ENCODE measurements around the gene ENTPD3.

ENTPD3 gene

DNA sequence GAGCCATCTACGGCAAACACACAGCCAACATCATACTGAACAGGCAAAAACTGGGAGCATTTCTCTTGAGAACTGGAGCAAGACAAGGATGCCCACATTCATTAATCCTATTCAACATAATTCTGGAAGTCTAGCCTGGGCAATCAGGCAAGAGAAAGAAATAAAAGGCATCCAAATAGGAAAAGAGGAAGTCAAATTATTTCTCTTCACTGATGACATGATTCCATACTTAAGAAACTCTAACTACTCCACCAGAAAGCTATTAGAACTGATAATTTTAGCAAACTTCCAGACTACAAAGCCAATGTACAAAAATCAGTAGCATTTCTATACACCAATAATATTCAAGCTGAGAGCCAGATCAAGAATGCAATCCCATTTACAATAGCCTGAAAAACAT, 17.3 kb upstream of the ENTPD3 start:
- no peak overlapping the region for H3K27ac ChIP-seq (ENCODE audit: insufficient read depth, low read length, poor library complexity, severe bottlenecking)
- no peak for DNase-seq
- no peaks in the 10 kb centered on the region for H3K4me1 ChIP-seq (ENCODE audit: control insufficient read depth, insufficient read depth, low read length, poor library complexity, severe bottlenecking)
- H3K27me3 ChIP-seq (replicated peaks; ENCODE audit: control insufficient read depth, insufficient read depth, low read length, poor library complexity, severe bottlenecking) = no peaks in the 10 kb centered on the region
- H3K4me3 ChIP-seq (ENCODE audit: insufficient read depth, low read depth, low read length, poor library complexity, severe bottlenecking) = no peak overlapping the region
- H3K36me3 ChIP-seq (ENCODE audit: control insufficient read depth, insufficient read depth, low read length) = no peaks in the 10 kb centered on the region
- no peaks in the 10 kb centered on the region for H3K9me3 ChIP-seq (ENCODE audit: control insufficient read depth, low read length)

GRCh38 chr3:40377822-40378221, 9.2 kb upstream of the ENTPD3 start:
- H3K4me3 ChIP-seq (ENCODE audit: insufficient read depth, low read depth, low read length, poor library complexity, severe bottlenecking) = no peak overlapping the region
- H3K9me3 ChIP-seq (ENCODE audit: control insufficient read depth, low read length) = no peaks in the 10 kb centered on the region
- H3K36me3 ChIP-seq (ENCODE audit: control insufficient read depth, insufficient read depth, low read length) = no peaks in the 10 kb centered on the region
- H3K27ac ChIP-seq (ENCODE audit: insufficient read depth, low read length, poor library complexity, severe bottlenecking) = no peak overlapping the region
- no peaks in the 10 kb centered on the region for H3K27me3 ChIP-seq (replicated peaks; ENCODE audit: control insufficient read depth, insufficient read depth, low read length, poor library complexity, severe bottlenecking)
- H3K4me1 ChIP-seq (ENCODE audit: control insufficient read depth, insufficient read depth, low read length, poor library complexity, severe bottlenecking) = no peaks in the 10 kb centered on the region
- DNase-seq = no peak

GRCh38 chr3:40379674-40380306, 7.2 kb upstream of the ENTPD3 start:
- Histone ChIP-seq H3K9me3 (ENCODE audit: control insufficient read depth, low read length) (no peaks in the 10 kb centered on the region), H3K27ac (ENCODE audit: insufficient read depth, low read length, poor library complexity, severe bottlenecking) (no peak overlapping the region), H3K27me3 (replicated peaks; ENCODE audit: control insufficient read depth, insufficient read depth, low read length, poor library complexity, severe bottlenecking) (no peaks in the 10 kb centered on the region), H3K4me1 (ENCODE audit: control insufficient read depth, insufficient read depth, low read length, poor library complexity, severe bottlenecking) (no peaks in the 10 kb centered on the region), H3K4me3 (ENCODE audit: insufficient read depth, low read depth, low read length, poor library complexity, severe bottlenecking) (no peak overlapping the region), H3K36me3 (ENCODE audit: control insufficient read depth, insufficient read depth, low read length) (no peaks in the 10 kb centered on the region)
- DNase-seq = no peak

DNA sequence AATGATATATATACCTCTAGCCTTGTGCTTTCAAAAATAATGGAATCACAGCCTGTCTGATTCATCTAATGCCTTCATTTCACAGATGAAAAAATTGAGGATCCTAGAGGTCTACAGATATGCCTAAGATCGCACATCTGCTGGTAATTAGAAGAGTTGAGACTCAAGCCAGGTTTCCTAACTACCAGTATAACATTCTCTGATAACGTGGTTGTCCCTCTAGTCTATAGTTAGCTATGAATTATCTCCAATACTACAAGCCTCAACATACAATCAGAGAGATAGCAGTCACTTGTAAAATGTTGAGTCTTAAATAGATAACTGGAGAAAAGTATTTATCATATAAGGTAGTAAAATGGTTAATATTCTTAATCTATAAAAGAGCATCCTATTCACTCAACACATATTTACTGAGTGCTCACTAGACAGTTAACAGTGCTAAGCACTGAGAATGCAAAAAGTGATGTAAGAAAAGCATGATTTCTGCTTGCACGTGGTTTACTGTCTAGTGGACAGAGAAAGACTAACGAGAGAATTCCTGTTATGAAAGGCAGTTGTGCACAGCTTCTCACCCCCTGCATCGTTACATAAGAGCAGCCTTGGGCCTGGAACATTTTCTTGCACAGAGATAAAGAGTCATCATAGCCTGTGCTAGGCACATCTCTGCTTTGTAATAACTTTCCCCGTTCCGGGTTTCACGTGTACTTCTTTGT, 4.9 kb upstream of the ENTPD3 start:
- no peaks in the 10 kb centered on the region for H3K4me1 ChIP-seq (ENCODE audit: control insufficient read depth, insufficient read depth, low read length, poor library complexity, severe bottlenecking)
- no peaks in the 10 kb centered on the region for H3K27me3 ChIP-seq (replicated peaks; ENCODE audit: control insufficient read depth, insufficient read depth, low read length, poor library complexity, severe bottlenecking)
- DNase-seq = no peak
- no peak overlapping the region for H3K4me3 ChIP-seq (ENCODE audit: insufficient read depth, low read depth, low read length, poor library complexity, severe bottlenecking)
- H3K36me3 ChIP-seq (ENCODE audit: control insufficient read depth, insufficient read depth, low read length) = no peaks in the 10 kb centered on the region
- H3K27ac ChIP-seq (ENCODE audit: insufficient read depth, low read length, poor library complexity, severe bottlenecking) = no peak overlapping the region
- no peaks in the 10 kb centered on the region for H3K9me3 ChIP-seq (ENCODE audit: control insufficient read depth, low read length)

DNA sequence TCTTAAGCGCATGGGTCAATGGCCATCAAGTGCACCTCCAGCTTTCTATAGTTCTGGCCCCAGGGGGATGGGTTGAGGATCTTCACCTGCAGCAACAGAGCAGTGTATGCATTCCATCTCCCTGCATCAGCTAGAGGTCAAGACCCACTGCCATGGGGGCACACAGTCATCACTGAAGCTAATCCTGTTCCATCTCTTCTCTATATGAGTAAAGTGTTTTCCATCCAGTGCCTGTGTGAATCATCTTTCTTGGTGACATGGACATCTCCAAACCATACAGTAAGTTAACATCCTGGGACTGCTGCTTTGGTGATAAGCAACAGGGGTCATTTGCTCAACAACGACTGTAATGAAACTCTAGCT, 4.4 kb upstream of the ENTPD3 start:
- H3K4me3 ChIP-seq (ENCODE audit: insufficient read depth, low read depth, low read length, poor library complexity, severe bottlenecking) = no peak overlapping the region
- H3K36me3 ChIP-seq (ENCODE audit: control insufficient read depth, insufficient read depth, low read length) = no peaks in the 10 kb centered on the region
- H3K9me3 ChIP-seq (ENCODE audit: control insufficient read depth, low read length) = no peaks in the 10 kb centered on the region
- H3K27me3 ChIP-seq (replicated peaks; ENCODE audit: control insufficient read depth, insufficient read depth, low read length, poor library complexity, severe bottlenecking) = peaks cover 3% of the 10 kb centered on the region
- no peak for DNase-seq
- H3K4me1 ChIP-seq (ENCODE audit: control insufficient read depth, insufficient read depth, low read length, poor library complexity, severe bottlenecking) = peaks cover 4% of the 10 kb centered on the region
- no peak overlapping the region for H3K27ac ChIP-seq (ENCODE audit: insufficient read depth, low read length, poor library complexity, severe bottlenecking)

GRCh38 chr3:40386213-40386612, 771 bp upstream of the ENTPD3 start:
- Histone ChIP-seq H3K4me1 (ENCODE audit: control insufficient read depth, insufficient read depth, low read length, poor library complexity, severe bottlenecking) (peaks cover 4% of the 10 kb centered on the region), H3K27me3 (replicated peaks; ENCODE audit: control insufficient read depth, insufficient read depth, low read length, poor library complexity, severe bottlenecking) (peaks cover 4% of the 10 kb centered on the region), H3K9me3 (ENCODE audit: control insufficient read depth, low read length) (no peaks in the 10 kb centered on the region), H3K4me3 (ENCODE audit: insufficient read depth, low read depth, low read length, poor library complexity, severe bottlenecking) (no peak overlapping the region), H3K27ac (ENCODE audit: insufficient read depth, low read length, poor library complexity, severe bottlenecking) (no peak overlapping the region), H3K36me3 (ENCODE audit: control insufficient read depth, insufficient read depth, low read length) (no peaks in the 10 kb centered on the region)
- no peak for DNase-seq

GRCh38 chr3:40387895-40388254, 891 bp downstream of the ENTPD3 start:
- DNase-seq = no peak
- H3K4me1 ChIP-seq (ENCODE audit: control insufficient read depth, insufficient read depth, low read length, poor library complexity, severe bottlenecking) = peaks cover 4% of the 10 kb centered on the region
- H3K27me3 ChIP-seq (replicated peaks; ENCODE audit: control insufficient read depth, insufficient read depth, low read length, poor library complexity, severe bottlenecking) = peaks cover 4% of the 10 kb centered on the region
- no peaks in the 10 kb centered on the region for H3K9me3 ChIP-seq (ENCODE audit: control insufficient read depth, low read length)
- H3K4me3 ChIP-seq (ENCODE audit: insufficient read depth, low read depth, low read length, poor library complexity, severe bottlenecking) = no peak overlapping the region
- no peaks in the 10 kb centered on the region for H3K36me3 ChIP-seq (ENCODE audit: control insufficient read depth, insufficient read depth, low read length)
- H3K27ac ChIP-seq (ENCODE audit: insufficient read depth, low read length, poor library complexity, severe bottlenecking) = no peak overlapping the region

DNA sequence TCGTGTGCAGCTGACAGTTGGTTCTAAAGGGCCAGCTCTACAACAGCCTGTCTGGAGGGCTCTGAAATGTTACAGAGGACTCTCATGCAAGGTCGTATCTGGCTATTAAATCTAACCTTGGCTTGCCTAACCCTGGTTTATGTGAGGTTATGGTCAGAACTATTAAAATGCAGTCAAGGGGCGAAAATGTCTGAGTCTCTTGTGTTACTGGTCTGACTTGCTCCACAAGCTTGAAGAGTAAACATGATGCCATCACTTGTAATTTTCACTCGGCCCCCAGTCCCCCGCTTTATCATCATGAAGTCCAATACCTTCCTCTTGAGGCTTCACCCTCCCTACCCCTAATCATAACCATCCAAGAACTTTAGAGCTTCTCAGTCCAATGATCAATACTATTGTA, 9.4 kb downstream of the ENTPD3 start:
- no peak for DNase-seq
- no peak overlapping the region for H3K27ac ChIP-seq (ENCODE audit: insufficient read depth, low read length, poor library complexity, severe bottlenecking)
- no peaks in the 10 kb centered on the region for H3K36me3 ChIP-seq (ENCODE audit: control insufficient read depth, insufficient read depth, low read length)
- H3K4me3 ChIP-seq (ENCODE audit: insufficient read depth, low read depth, low read length, poor library complexity, severe bottlenecking) = no peak overlapping the region
- H3K4me1 ChIP-seq (ENCODE audit: control insufficient read depth, insufficient read depth, low read length, poor library complexity, severe bottlenecking) = no peaks in the 10 kb centered on the region
- H3K27me3 ChIP-seq (replicated peaks; ENCODE audit: control insufficient read depth, insufficient read depth, low read length, poor library complexity, severe bottlenecking) = no peaks in the 10 kb centered on the region
- no peaks in the 10 kb centered on the region for H3K9me3 ChIP-seq (ENCODE audit: control insufficient read depth, low read length)

GRCh38 chr3:40397129-40397528, 10.1 kb downstream of the ENTPD3 start:
- no peaks in the 10 kb centered on the region for H3K4me1 ChIP-seq (ENCODE audit: control insufficient read depth, insufficient read depth, low read length, poor library complexity, severe bottlenecking)

GRCh38 chr3:40397912-40398311, 10.9 kb downstream of the ENTPD3 start:
- no peaks in the 10 kb centered on the region for H3K36me3 ChIP-seq (ENCODE audit: control insufficient read depth, insufficient read depth, low read length)
- no peak overlapping the region for H3K27ac ChIP-seq (ENCODE audit: insufficient read depth, low read length, poor library complexity, severe bottlenecking)
- no peaks in the 10 kb centered on the region for H3K4me1 ChIP-seq (ENCODE audit: control insufficient read depth, insufficient read depth, low read length, poor library complexity, severe bottlenecking)
- no peak for DNase-seq
- H3K9me3 ChIP-seq (ENCODE audit: control insufficient read depth, low read length) = no peaks in the 10 kb centered on the region
- H3K27me3 ChIP-seq (replicated peaks; ENCODE audit: control insufficient read depth, insufficient read depth, low read length, poor library complexity, severe bottlenecking) = no peaks in the 10 kb centered on the region
- H3K4me3 ChIP-seq (ENCODE audit: insufficient read depth, low read depth, low read length, poor library complexity, severe bottlenecking) = no peak overlapping the region

More at GRCh38 chr3:40397129-40397528, 10.1 kb downstream of the ENTPD3 start:
- Histone ChIP-seq H3K9me3 (ENCODE audit: control insufficient read depth, low read length) (no peaks in the 10 kb centered on the region), H3K27ac (ENCODE audit: insufficient read depth, low read length, poor library complexity, severe bottlenecking) (no peak overlapping the region), H3K4me3 (ENCODE audit: insufficient read depth, low read depth, low read length, poor library complexity, severe bottlenecking) (no peak overlapping the region), H3K27me3 (replicated peaks; ENCODE audit: control insufficient read depth, insufficient read depth, low read length, poor library complexity, severe bottlenecking) (no peaks in the 10 kb centered on the region), H3K36me3 (ENCODE audit: control insufficient read depth, insufficient read depth, low read length) (no peaks in the 10 kb centered on the region)
- no peak for DNase-seq

Data from effector memory CD4-positive, alpha-beta T cell (primary cell).